NOMO-1 (cell line): ENCODE results near the gene PLXDC2.

Experiments
- DNase-seq, 2 experiments: peaks; one replicate each; lab custom pipeline; 2025; ENCODE audit not compliant: unreplicated experiment in 2 of 2; lab: John Stamatoyannopoulos, UW

PLXDC2 gene

DNA sequence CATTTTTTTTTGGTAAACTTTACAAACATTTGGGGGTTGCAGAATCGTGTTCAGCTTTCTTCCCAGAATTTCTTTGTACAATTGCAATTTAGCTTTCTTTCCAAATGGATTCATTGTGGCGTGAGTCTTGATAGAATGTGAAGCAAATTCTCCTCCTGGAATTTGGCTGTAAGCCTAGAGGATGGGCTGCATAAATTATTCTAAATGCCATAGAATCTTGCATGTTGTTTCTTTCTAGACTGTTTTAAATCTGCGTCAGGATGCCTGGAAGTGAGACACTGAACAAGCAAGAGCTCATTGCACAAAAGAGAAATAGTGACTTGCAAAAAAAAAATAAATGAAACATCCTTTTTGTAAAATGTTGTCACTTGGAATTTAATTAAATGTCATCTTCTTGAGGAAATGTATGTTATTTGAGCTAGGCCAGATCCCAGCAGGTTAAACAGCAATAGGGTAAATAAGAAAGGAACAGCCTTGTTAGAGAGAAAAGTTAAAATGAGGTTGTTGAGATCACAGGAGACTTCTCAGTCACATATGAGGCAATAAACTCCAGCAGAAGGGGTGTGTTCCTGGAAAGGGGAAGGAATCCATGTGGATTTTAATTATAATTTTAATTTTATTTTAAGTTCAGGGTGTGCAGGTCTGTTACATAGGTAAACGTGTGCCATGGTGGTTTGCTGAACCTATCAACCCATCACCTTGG lies 483.0 kb downstream of the PLXDC2 start:
- no peak for DNase-seq

DNA sequence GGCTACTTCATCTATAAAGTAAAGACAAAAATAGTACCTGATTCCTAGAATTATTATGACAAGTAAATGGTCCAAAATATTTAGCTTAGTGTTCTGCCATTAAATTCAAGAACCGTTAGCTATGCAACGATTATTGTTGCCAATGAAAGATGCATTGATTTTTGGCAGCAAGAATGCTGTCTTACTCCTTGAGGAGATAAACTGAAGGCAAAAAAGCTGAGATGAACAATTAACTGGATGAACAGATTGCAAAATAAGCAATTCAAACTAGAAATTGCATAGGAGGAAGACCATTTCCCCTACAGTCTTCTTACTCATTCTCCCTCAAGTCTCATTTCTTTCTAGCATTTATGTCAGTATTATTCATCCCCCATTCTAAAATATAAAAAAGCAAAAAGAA lies 484.5 kb downstream of the PLXDC2 start:
- DNase-seq: no peak

DNA sequence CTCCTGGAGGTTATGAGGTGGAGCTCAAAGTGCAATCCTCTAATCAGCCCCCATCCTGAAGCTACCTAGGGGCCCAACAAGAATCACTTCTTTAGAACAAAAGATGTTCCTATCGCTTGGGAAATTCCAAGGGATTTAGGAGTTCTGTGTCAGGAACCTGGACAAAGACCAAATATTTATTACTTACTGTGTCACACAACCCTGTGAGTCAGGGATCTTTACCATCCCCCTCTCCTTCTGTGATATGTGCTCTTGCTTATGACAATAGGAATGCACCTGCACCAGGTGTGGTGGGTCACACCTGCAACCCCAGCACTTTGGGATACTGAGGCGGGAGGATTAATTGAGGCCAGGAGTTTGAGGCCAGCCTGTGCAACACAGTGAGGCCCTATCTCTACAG lies 485.8 kb downstream of the PLXDC2 start:
- DNase-seq: no peak

DNA sequence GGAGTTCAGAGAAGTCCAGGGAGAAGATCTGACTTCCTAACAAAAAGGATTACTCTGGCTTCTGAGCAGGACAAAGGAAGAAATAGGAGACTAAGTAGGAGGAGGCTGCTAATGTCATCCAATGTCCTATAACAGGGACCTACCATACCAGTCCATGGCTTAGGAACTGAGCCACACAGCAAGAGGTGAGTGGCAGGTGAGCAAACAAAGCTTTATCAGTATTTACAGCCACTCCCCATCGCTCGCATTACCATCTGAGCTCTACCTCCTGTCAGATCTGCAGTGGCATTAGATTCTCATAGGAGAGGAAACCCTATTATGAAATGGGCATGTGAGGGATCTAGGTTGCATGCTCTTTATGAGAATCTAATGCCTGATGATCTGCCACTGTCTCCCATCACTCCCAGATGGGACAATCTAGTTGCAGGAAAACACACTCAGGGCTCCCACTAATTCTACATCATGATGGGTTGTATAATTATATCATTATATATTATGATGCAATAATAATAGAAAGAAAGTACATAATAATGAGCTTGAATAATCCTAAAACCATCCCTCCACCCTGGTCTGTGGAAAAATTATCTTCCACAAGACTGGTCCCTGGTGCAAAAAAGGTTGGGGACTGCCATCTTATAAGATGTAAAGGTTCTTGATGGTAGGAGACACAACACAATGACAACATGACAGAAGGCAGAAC lies 487.4 kb downstream of the PLXDC2 start:
- no peak for DNase-seq

DNA sequence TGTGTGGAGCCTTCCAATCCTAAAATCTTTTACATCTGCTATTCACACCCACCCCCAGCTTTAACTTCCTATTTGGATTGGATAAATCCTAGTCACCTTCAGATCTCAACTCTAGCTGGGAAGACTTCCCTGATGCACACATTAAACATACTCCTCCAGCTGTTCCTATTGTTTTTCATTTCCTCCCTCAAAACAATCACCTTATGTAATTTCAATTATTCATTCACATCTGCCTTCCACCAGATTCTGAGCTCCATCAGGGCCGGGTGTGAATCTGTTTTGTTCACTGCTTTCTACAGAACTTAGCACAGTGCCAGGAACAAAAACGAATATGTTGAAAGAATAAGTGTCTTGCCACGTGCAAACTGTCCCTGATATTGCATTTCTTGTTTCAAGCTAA lies 497.4 kb downstream of the PLXDC2 start:
- DNase-seq: no peak

DNA sequence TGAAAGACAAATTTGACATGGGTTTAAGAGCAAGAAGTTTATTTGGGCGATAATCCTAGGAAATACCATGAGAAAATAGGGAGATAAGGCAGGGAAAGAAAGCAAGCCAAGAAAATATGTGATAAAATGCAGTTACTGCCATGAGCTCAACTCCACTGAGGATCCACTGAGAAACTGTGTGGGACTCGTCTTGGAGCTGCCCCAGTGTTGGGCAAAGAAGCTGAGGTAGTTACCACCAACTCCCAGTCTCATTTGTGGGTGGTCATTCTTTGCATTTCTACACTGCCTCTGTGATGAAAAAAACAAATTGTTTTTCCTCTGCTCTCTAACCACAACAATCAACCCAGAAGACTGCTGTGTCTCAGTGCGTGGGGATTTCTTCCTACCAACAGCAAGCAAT lies 498.2 kb downstream of the PLXDC2 start:
- DNase-seq: no peak

DNA sequence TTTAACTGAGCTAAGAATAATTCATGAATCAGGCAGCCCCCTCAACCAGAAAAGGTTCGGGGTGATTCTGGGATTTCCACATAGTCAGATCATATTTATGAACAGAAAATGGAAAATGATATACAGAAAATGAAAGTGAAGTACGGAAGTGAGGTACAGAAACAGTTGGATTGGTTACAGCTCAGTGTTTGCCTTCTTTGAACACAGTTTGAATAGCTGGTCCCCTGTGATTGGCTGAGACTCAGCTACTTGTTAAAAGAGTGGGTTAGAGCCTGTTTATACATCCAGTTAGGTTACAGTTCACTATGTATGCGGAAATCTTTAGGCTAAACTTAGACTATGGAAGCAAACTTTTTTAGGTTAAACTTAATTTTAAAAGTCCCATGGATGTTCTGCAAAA lies 511.7 kb downstream of the PLXDC2 start:
- DNase-seq: no peak

DNA sequence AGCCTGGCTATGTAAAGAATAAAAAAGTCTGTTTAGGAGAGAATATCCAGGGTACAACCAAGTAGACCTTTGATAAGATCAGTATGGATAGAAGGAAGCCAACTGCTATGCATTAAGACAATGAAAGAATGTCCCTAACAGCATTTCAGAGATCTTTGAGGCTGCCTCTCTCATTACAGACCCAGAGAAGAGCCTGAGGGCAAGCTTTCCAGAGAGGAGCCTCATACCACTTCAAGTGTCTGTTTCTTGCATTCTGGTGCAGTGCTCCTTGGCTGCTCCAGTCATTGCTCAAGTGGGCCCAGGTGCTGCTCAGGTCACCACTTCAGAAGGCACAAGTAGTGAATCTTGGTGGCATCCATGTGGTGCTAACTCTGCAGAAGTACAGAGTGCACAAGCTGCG lies 514.0 kb downstream of the PLXDC2 start:
- DNase-seq: no peak

DNA sequence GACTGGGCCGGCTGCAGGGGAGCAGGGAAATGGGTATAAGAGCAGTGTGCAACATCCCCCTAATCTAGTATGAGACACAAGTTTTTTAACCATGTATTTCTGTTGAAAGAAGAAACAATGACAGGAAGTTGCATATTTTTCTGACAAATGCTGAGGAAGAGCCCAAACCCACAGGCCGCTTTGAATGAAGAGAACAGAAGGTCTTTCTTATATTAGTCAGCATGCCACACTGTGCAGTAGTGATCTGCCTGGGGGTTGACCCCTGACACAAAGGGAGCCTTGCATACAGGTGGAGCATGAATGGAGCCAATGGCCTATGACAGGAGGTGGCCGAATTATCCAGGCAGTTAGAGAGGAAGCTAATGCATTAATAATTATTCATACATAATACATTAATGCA lies 518.3 kb downstream of the PLXDC2 start:
- no peak for DNase-seq
